HG02642 (cell line): ENCODE results near the gene CTCFL.

Source experiments
- ATAC-seq: cut with Tn5 transposase; IDR thresholded peaks from one replicate; pipeline ENCODE4 v1.9.1; 2021; ENCODE audit warnings: mild to moderate bottlenecking; ENCODE audit not compliant: unreplicated experiment, poor library complexity

Gene CTCFL

DNA sequence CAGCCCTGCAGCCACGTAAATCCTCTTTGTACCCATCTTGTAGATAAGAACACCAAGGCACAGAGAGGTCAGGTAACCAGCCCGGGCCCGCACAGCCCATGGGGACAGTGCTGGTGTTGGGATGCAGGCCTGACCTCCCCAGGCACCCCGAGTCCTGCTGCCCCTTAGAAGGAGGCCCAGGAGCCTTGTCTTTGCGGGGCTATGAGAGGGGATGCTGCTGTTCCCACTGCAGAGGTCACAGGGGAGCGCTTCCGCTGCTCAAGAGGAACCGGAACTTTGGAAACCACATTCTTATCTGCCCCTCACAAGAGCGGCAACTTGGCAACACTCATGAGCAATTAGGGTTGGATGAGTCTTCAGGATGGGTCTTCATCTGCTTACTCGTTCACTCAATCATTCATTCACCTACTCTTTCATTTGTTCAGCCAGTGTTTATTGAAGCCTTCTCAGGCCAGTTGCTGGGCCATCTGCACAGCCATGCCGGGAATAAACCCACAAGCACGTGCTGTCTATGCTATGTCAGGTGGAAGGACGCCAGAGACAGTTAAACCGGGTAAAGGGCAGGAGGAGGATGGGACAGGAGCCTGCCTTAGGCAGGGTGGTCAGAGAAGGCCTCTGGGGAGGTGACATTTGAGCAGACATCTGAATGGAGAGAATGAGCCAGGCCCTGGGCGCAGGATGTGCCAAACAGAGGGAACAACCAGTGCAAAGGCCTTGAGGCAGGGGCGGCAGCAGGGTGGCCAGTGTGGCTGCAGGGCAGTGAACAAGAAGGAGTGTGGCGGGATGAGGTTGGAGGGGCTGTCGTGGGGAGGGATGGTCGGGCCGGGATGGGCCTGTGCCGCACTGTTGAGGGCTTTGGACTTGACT, 72.9 kb downstream of the CTCFL start:
- ATAC-seq = no peak

DNA sequence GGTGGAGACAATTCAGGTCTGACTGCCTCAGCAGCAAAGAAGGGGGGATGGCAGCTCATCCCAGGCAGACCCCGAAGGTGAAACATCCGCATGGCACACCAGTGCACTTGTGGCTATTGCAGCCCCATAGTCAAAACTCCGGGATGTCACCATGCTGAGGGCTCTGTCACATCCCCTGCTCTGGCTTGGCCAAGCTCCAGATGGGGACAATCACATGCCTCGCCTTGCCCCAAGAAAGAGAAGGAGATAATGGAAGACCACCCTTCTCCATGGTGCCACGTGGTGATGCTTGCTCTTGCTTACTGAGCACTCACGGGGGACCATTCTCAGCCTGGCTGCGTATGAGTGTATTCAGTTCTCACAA, 73.5 kb downstream of the CTCFL start:
- ATAC-seq = no peak

DNA sequence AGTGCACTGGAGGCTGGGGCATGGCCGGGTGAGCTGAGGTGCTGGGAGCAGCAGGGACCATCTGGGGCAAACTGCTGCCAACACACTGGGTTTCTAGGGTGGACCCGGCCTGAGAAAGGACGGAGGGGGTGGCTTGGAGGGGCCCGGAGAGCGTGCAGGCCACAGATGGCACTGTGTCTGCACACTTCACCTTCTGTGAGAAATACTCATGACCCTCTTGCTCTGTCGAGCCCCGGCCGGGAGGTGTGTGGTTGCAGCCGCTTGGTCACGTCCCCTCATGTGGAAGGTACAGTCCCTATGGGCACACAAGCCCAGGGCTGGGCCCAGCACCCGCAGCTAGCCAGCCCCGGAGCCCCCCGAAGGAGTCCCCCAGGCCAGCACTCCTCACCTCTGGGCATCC, 74.0 kb downstream of the CTCFL start:
- peak; percentile 16 for ATAC-seq

DNA sequence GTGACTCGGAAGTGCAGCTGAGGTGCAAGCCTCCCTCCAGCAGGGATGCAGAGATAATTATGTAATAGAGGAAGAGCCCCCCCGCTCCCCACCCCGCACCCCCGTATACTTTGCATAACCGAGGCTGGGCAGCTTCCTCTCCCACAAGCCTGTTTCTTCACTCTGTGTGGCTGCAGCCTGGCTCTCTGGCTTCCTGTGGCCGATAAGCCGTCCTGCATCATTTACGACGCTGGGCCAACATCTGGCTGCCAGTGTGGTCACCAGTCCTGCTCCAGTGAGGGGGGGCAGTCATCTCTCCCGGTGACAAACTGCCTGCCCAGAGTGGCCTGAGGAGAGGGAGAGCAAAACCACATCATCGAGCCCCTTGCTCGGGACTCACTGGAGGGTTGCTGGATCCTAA, 74.5 kb downstream of the CTCFL start:
- peak; percentile 79 for ATAC-seq

DNA sequence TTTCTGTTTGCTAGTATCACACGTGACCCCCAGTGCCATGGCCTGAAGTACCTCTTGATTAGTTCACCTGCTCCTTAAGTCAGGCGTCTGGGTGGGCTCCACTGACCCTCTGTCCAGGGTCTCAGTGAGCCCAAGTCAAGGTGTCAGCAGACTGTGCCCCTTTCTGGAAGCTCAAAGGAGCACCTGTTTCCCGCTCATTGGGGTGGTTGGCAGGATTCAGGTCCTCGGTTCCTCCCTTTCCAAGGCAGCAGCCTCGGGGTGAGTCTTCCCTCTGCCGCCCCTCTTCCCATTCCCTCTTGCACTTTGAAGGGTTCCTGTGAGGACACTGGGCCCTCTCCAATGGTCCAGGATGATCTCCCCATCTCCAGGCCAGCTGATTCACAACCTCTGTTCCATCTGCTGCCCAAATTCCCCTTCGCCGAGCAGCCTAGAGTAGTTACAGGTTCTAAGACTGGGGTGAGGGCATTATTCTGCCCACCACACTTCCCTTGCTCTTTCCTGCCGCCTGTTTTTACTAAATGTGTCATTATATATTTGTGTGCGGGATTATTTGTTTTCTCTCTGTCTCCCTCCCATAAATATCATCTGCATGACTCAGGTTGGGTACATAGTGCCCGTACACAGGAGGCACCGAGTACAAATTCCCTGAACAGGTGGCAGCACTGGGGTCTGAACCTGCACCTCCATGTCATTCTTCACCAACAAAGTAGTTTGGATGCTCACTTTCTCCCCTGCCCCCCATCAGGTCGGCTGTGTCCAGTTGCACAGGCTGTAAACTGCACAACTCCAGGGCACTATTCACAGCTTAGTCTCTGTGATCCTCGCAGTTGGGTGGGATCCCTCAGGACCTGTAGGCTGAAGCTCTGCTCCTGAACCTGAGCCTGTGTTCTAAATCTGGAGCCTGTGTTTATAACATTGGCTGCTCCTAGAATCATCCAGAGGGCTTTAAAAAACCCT, 75.3 kb downstream of the CTCFL start:
- no peak for ATAC-seq

GRCh38 chr20:57448764-57449354, 76.1 kb downstream of the CTCFL start:
- no peak for ATAC-seq
